GM18508 (cell line): Measurements from ENCODE around the gene KIAA1217.
"Not testable (repeated sequence)": the region's sequence is repeated elsewhere in the genome, so short reads cannot be mapped to it uniquely, and the experiment has no call there.

Experiments used
- ATAC-seq: cut with Tn5 transposase; IDR thresholded peaks from one replicate; pipeline ENCODE4 v1.9.1; 2021; ENCODE audit warnings: moderate number of reproducible peaks; ENCODE audit not compliant: insufficient read depth, unreplicated experiment

The KIAA1217 gene

DNA sequence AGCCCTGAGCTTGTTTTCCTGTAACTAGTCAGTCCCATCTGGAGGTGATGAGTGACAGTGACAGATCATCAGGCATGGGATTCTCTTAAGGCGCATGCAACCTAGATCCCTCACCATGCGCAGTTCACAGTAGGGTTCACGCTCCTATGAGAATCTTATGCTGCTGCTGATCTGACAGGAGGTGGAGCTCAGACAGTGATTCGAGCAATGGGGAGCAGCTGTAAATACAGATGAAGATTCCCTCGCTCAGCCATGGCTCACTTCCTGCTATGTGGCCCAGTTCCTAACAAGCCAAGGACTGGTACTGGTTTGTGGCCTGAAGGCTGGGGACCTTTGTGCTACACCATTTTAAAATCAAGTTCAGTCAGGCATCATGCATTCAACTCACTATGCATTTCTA is 221.7 kb downstream of the KIAA1217 start:
- no peak for ATAC-seq

DNA sequence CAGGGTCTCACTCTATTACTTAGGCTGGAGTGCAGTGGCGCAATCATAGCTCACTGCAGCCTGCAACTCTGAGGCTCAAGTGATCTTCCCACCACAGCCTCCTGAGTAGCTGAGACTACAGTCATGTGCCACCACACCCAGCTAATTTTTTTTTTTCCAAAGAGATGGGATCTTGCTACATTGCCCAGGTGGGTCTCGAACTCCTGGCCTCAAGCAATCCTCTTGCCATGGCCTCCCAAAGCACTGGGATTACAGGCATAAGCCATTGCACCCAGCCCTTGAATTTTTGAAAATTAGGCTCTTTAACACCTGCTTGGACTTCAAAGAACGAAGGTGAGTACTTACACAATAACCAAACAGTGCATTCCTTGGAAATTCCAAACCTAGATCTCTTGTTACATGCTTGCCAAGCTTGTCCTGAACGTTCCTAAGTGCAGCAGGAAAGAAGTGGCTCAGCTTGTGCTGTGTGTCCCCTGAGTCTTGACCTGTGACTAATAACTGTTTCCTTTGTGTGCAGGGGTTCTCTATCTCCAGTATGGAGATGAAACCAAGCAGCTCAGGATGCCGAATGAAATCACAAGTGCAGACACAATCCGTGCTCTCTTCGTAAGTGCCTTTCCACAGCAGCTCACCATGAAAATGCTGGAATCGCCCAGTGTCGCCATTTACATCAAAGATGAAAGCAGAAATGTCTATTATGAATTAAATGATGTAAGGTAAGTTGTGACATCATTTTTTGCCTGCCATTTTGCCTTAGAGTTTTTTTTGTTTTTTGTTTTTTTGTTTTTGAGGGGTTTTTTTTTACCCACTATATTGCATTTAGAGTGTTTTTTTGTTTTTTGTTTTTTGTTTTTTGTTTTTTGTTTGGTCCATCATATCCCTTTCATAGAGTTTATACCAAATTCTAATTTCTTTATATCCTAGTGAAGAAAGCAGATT is 223.8 kb downstream of the KIAA1217 start:
- no peak for ATAC-seq

DNA sequence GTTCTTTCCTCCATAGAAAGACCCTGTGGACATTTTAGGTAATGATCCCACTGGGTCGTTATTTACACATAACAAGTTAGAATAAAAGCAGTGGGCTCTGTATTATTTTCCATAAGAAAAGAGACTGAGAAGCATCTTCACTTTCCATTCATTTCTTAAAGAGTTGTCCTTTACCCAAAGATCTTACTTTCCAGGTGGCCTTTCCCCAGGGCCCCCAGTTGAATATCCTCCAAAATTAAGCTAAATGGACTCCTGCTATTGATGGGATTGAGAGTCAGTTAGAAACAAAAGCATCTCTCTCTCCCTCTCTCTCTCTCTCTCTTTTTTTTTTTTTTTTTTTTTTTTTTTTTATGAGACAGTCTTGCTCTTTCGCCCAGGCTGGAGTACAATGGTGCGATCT is 224.8 kb downstream of the KIAA1217 start:
- no peak for ATAC-seq

DNA sequence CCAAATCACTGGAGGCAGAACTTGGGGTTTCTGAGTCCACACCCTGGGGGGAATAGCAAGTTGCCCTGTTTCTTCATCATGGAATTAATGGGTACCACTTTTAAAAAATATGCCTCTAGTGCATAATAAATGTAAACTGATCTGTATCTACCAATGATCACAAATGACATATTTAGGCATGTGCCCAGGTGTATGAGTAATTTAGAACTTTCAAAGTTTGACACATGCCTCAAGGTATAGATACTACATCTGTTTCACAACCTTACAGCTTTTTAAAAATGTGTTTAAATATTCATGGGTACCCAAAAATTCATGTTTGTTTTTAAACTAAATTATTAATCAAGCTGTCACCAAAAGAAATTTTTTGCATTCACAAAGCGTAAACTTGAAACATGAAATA is 226.0 kb downstream of the KIAA1217 start:
- no peak for ATAC-seq

DNA sequence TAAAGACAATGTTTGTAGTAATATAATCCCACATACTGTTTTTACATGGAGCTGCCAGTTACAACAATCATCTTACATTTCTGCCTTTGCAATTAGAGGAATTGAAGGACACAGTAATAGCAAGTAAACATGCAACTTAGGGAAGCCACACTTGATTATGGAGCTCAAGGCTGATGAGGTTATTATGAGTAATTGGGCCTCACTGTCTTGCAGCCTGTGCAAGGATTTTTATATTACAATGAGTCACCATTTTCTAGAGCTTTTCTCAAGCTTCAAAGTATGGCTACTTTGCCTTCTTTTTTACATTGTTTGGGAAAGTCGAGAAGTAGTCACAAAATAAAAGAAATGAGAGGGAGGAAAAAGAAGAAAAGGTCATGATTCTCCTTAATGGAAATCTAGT is 226.4 kb downstream of the KIAA1217 start:
- ATAC-seq, result no peak

DNA sequence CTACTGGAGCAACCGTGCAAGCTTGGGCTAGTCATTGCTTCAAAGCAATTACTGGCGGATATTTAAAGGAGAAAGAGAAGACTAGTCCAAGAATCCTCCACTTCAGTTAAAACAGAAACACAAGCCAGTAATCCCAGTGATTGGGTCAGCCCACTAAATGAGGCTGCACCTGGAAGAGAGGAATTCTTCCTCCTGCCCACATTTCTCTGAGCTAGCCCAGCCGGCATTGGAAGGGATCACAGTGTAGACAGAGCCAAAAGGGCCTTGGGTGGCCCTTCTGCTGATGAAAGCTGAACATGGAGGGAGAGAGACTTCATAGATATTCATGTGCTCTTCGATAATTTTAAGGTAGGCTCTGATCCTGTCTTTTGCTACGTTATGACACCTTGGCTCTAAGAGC is 228.4 kb downstream of the KIAA1217 start:
- no peak for ATAC-seq

DNA sequence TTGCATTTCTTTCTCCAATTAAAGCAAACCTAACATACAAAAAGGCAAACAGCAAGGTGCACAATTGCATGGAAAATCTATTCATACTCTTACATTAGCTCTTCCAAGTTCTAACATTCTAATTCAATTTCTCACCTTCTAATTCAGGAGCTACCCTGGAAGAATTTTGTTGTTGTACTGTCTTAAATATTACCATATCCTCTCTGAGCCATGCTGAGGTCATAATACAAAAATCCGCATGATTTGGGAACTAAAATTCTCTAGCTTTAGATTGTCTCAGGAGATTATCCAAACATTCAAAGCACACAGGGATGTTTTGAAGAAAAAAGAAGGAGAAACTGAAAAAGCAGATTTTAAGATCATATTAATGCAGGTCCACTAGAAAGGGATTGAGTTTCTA is 229.9 kb downstream of the KIAA1217 start:
- ATAC-seq, result no peak

DNA sequence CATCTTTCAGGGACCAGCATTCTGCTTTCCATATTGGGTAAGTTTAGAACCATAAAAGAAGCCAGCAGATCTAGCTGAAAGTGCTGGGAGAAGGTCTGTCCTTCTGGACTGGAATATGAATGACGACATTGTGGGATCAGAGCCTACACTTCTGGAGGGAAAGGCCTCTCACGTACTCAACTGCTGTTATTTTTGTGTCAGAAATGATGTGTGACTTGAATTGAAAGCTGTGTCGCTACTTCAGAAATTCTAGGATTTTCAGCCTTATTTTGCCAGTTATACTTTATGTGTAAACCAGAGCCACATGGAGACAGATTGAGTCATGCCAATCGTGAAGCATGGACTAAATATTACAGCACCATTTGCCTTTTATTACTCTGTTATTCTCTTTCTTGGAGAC is 231.0 kb downstream of the KIAA1217 start:
- ATAC-seq, result no peak

DNA sequence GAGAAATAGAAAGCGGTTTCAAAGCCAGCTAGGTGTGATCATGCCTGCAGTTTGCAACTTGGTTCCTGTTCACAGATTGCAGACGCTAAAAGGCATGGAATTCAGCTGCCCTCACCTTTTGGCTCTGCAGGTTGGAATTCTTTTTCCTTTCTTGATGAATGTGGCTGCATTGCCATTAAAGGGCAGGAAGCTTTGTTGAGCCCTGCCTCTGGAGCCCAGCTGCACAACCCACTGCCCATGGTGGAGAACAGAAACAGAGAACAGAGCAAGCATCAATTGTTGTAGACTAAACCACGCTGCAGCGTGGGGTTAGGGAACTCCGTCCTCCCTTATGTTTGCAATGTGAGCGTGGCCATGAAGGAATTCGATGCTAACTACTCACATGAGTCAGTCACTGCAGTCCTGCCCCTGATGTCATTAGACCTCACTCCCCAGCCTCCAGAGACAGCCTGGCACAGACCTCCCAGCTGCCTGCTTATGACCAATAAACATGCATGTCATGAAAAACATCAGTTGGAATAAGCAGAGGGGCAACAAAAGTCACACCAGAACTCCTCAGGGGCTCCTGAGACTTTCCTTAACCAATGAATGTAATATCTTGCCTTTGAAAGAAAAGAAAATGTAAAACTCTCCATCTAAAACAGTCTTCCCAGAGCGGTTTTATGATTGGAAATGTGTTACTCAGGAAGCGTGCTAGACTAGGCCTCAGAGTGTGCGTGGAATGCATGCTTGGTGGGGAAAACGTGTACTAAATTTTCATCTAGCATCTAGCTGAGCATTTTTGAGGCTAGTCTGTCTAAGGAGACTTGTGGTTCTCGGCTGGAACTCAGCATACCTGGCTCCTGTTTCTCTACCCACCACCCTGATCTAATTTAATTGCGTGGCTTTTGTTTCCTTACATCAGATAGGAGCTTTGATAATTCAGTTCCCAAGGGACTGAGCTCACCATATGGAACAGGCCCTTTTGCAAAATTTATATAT is 232.2 kb downstream of the KIAA1217 start:
- ATAC-seq, result no peak

DNA sequence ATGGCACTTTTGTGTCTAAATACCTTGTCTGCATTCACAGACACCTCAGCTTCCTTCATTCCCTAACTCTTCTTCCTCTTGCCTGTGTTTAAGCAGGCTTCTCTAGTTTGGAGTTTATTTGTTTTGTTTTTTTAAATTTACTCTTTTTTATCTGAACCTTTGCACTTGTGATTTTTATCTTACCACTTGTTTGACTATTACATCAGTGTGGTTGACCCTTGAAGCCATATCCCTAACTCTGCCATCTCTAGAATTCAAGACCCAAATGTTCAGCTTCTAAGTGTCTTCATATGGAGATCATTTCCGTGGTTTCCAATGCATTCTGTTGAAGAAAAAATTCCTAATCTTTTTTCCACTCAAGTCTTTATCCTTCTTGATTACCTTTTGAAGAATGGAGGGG is 233.3 kb downstream of the KIAA1217 start:
- no peak for ATAC-seq

DNA sequence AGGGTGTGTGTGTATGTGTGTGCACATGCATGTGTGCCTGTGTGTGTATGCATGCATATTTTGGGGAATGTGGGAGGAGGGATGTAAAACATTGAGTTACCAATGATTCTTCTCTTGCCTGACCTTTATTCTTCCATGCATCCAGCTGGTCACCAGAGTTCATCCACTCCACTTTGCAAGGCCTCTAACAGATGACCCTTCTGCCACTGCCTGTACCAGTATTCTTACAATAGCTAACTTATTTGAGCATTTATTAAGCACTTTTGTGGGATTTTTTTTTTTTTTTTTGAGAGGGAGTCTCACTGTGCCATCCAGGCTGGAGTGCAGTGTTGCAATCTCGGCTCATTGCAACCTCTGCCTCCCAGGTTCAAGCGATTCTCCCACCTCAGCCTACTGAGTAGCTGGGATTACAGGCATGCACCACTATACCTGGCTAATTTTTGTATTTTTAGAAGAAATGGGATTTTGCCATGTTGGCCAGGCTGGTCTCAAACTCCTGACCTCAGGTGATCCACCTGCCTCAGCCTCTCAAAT is 233.8 kb downstream of the KIAA1217 start:
- not testable (repeated sequence) for ATAC-seq

DNA sequence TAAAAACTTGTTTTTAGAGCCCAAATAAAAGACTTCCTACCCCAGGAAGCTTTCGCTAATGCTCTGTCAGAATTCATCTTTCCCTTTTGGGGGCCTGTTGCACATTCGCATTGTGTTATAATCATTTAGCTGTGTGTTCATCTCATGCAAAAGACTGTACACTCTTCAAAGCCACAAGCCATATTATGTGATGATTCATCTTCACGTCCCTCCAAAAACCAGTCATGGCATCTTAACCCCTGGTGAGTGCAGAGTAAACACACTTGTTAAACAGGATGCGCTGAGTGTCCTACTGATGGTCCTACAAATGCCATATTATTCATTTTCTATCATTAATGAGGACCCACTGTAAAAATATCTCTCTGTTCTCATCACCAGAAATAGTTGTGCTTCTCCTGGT is 235.4 kb downstream of the KIAA1217 start:
- no peak for ATAC-seq

DNA sequence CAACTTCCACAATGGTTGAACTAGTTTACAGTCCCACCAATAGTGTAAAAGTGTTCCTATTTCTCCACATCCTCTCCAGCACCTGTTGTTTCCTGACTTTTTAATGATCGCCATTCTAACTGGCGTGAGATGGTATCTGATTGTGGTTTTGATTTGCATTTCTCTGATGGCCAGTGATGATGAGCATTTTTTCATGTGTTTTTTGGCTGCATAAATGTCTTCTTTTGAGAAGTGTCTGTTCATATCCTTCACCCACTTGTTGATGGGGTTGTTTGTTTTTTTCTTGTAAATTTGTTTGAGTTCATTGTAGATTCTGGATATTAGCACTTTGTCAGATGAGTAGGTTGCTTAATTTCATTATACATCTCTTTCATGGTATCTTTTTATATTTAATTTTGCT is 237.0 kb downstream of the KIAA1217 start:
- ATAC-seq, result not testable (repeated sequence)

DNA sequence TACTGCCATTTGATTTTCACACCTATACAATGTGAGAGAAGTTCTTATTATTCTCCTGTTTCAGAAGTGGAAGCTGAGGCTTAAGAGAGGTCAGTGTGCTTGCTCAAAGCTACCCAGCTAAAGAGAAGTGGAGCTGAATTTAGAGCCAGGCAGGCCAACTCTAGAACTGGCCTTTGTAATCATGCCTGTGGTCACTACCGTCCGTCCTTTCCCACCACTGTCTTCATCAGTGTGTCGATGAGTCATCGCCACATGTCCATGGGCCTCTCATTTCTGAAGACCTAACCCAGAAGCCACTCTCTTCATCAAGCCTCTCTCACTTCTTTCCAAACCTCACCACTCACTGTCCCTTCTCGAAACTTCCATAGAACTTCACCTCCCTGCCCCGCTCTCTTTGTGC is 237.8 kb downstream of the KIAA1217 start:
- no peak for ATAC-seq

DNA sequence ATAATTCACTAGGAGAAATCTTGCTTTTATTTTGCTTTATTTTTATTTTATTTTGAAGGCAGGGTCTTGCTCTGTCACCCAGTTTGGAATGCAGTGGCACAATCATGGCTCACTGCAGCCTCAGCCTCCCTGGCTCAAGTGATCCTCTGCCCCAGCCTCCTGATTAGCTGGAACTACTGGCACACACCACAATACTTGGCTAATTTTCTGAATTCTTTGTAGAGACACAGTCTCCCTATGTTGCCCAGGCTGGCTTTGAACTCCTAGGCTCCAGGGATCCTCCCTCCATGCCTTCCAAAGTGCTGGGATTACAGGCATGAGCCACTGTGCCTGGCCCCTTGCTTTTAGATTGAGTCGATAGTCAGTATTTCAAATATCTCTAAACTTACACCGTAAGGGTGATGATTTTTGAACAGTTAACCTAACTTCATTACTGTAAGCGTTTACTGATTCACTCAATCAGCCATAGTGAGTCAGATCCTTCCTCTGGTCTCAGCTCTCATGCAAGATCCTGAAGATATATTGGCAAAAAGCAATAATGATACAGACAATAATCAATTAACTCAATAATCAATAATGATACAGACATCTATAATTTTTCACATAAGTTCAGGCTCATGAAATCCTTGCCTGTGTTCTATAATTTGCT is 239.5 kb downstream of the KIAA1217 start:
- no peak for ATAC-seq

DNA sequence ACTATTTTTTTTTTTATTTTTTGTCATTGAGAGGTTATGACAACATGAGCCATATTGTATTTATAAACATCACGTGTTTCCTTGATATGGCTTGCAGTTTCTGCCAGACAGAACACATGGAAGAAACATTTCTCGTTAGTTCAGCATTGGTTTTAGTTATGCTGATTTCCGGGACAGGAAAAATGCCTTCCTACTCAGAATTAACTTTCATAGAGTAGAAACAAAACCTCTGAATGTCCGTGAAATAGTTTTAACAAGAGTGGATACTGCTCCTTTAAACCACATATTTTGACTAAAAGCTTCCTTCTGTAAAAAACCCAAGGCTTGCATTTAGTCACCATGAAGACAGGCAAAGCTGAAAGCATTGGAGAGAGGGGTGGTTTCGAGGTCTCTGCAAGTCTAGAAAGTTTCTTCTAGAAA is 240.4 kb downstream of the KIAA1217 start:
- ATAC-seq, result peak; percentile 74

DNA sequence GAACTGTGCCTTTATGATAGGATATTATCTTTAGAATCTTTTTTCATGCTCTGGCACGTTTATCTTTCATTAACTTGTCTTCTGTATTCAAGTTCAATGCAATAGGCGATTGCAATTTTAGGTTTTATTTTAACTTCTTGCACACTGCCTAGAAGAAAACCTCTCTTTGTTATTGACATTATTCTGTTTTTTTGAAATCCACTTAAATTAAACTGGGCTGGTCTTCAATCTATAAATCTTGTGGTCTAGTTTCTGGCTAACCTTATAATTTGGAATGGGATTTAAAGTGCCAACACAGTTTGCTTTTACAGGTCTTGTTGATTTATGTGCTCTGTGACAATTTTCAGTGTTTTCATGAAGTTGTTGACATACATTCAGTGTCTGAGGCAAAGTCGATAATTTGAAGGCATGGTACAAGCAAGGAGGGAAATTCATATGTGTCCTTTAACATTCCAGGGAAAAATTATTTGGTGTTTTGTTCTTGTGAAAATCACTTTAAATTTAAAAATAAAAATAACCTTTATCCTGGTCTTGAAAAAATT is 240.9 kb downstream of the KIAA1217 start:
- ATAC-seq, result no peak

DNA sequence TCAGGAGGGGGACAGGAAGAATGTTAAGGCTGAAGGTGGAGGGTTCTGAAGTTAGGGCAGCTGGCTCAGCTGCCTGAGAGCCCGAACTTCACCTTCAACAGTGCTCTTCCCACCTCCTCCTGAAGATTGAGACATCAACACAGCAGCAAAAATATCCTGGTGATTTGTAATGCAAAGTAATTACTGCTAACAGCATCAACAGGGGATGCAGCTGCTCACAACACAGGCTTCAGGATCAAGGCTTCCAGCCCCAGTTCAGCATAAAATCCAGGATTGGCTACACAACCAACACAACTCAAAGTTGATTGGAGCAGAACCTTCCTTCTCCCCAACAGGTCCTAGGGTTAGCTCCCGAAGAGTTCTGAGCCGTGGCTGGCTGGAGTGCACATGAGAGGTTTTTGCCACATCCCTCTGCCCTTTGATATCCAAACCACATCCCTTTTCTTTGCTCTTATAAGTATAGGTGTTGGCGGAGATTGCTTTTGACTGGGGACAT is 242.4 kb downstream of the KIAA1217 start:
- ATAC-seq, result no peak

DNA sequence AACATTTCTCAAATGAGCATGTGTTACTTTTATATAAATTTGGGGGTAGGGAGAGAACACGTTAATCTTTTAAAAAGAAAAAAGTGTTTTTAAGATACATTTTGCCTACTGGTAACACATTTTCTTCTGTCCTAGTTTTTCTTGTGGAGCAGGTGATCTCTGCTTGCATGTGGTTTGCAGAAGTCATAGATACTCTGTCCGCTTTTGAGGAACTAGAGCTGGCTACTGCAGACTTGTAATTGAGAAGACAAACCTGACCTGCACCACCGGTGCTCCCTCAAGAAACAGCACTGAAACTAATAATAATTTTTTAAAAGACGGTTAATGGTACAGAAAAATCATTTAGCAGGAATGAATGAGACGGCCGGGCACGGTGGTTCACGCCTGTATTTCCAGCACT is 243.1 kb downstream of the KIAA1217 start:
- ATAC-seq, result no peak

DNA sequence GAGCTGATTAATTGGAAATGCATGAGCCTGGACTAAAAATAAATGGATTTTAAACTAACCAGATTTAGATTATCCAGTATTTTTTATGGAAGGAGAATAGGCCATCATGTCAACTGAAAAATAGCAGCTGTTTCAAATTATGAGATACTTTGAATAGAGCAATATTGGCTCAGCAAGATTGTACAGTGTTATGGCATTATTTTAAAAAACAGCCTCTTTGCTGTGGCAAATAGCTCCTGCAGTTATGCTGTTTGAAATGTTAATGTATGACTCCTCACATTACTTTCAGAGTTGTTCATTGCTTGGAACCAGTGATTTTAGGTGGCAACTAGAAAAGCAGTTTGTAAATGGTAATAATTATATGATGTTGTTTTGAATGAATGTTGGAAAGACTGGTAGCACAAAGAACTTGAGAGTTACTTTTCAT is 244.5 kb downstream of the KIAA1217 start:
- ATAC-seq, result no peak
